ENCODE data around the gene ARG1.
"Not testable (repeated sequence)": the region's sequence is repeated elsewhere in the genome, so short reads cannot be mapped to it uniquely, and the experiment has no call there.

The ARG1 gene

DNA sequence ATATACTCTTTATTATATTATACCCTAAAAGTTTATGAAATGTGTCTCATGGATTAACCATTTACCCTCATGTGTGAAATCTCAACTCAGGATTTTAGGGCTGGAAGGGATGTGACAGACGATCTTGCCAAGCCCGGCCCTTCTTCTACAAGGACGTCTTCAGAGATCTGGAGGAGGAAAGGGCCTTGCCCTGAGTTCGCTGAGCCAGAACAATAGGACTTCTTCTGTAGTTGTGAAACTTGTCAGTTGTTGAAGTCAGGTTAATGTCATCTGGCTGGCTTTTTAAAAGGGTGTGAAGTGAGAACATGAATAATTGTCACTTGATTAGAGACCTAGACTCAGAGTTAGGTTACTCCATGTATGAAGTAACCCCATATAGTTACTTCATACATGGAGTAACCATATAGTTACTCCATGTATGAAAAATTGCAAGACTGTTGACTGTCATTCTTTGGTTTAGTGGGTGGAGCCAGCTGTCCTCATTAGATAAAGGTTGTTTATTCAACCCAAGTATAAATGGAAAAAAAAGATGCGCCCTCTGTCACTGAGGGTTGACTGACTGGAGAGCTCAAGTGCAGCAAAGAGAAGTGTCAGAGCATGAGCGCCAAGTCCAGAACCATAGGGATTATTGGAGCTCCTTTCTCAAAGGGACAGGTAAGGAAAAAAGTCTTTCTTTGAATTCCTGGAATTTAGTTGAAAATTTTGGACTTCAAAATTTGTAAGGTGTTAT is at the start of gene ARG1:
Gene ARG1 (plus strand): TSS at position 541 of the 730 bp plus-strand sequence. CDS start 57 bp downstream, at position 598.
- no peak for TF ChIP-seq LEF1 (IDR thresholded peaks at IDR 0.05; ENCODE audit: borderline replicate concordance)
- TF ChIP-seq FOXA1 (IDR thresholded peaks at IDR 0.05): no peak
- TF ChIP-seq HDGF (IDR thresholded peaks at IDR 0.05; ENCODE audit: borderline replicate concordance): no peak
- no peak for TF ChIP-seq L3MBTL2 (conservative IDR thresholded peaks at IDR 0.05)
- TF ChIP-seq TARDBP (IDR thresholded peaks at IDR 0.05): no peak
- TF ChIP-seq CTBP1 (IDR thresholded peaks at IDR 0.05; ENCODE audit: borderline replicate concordance): no peak
- TF ChIP-seq ZNF384 (IDR thresholded peaks at IDR 0.05): no peak
- no peak for TF ChIP-seq FOXK2 (IDR thresholded peaks at IDR 0.05)
- no peak for TF ChIP-seq ELF4 (IDR thresholded peaks at IDR 0.05)
- no peak for DNase-seq (ENCODE audit: extremely low spot score)
- POLR2A ChIA-PET: no interaction called here
- CTCF ChIA-PET: no interaction called here

DNA sequence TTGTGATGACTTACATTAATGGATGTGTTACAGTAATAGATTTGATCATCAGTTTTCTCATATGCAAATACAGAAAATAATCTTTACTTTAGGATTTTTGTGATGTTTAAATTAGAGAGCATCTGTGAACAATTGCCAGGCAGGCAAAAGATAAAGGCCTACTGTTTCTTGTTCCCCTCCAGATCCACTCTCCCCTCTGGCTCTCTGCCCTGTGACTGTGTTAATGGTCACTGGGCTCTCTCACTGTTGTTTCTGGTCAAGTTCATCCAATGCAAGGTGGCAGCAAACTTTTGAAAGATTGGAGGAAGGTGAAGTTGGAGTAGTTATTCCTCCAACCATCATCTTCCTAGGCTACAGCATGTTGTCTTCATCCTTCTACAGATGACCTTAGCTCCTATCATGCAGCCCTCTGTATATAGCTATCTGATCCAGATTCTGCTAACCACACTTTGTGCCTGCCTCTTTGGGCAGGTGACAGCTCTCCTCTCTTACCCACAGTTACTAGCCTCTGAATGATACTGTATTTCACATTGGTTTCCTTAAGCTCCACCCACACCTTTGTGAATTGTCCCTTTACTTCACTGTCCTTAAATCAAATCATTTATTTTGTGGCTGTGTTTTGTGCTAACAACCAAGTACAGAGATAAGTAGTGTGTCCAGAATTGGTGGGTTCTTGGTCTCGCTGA is 48.9 kb upstream of the ARG1 start:
- ChIA-PET CTCF (interaction anchor here (1.2 kb wide), 1 partner anchor 10 kb away, joined by 3 read pairs; no protein-coding TSS in a partner anchor), POLR2A (no interaction called here)
- TF ChIP-seq FOXA1 (IDR thresholded peaks at IDR 0.05) (no peak), SP1 (IDR thresholded peaks at IDR 0.05) (no peak), HDGF (IDR thresholded peaks at IDR 0.05; ENCODE audit: borderline replicate concordance) (no peak), FOXK2 (IDR thresholded peaks at IDR 0.05) (no peak), ELF4 (IDR thresholded peaks at IDR 0.05) (no peak), LEF1 (IDR thresholded peaks at IDR 0.05; ENCODE audit: borderline replicate concordance) (no peak), TARDBP (IDR thresholded peaks at IDR 0.05) (no peak), ARNT (IDR thresholded peaks at IDR 0.05) (no peak), L3MBTL2 (conservative IDR thresholded peaks at IDR 0.05) (no peak), SUZ12 (IDR thresholded peaks at IDR 0.05) (no peak), NFRKB (IDR thresholded peaks at IDR 0.05) (no peak), FOXM1 (IDR thresholded peaks at IDR 0.05; ENCODE audit: borderline replicate concordance) (no peak)
- DNase-seq (ENCODE audit: extremely low spot score): no peak

DNA sequence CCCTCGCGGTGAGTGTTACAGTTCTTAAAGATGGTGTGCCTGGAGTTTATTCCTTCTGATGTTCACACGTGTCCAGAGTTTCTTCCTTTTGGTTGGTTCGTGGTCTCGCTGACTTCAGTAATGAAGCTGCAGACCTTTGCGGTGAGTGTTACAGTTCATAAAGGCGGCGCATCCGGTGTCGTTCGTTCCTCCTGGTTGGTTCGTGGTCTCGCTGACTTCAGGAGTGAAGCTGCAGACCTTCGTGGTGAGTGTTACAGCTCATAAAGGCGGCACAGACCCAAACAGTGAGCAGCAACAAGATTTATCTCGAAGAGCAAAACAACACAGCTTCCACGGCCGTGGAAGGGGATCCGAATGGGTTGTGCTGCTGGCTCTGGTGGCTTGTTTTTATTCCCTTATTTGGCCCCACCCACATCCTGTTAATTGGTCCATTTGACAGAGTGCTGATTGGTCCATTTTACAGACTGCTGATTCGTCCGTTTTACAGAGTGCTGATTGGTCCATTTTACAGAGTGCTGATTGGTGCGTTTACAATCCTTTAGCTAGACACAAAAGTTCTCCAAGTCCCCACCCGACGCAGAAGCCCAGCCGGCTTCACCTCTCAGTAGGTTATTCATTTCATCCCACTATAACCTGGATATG is 48.2 kb upstream of the ARG1 start:
- CTCF ChIA-PET: no interaction called here
- TF ChIP-seq FOXA1 (IDR thresholded peaks at IDR 0.05) (no peak), FOXK2 (IDR thresholded peaks at IDR 0.05) (no peak), LEF1 (IDR thresholded peaks at IDR 0.05; ENCODE audit: borderline replicate concordance) (no peak), FOXM1 (IDR thresholded peaks at IDR 0.05; ENCODE audit: borderline replicate concordance) (no peak), SP1 (IDR thresholded peaks at IDR 0.05) (no peak), NFRKB (IDR thresholded peaks at IDR 0.05) (no peak), CTBP1 (IDR thresholded peaks at IDR 0.05; ENCODE audit: borderline replicate concordance) (no peak), ARNT (IDR thresholded peaks at IDR 0.05) (no peak), L3MBTL2 (conservative IDR thresholded peaks at IDR 0.05) (no peak), HDGF (IDR thresholded peaks at IDR 0.05; ENCODE audit: borderline replicate concordance) (no peak), TARDBP (IDR thresholded peaks at IDR 0.05) (no peak), SUZ12 (IDR thresholded peaks at IDR 0.05) (no peak), ELF4 (IDR thresholded peaks at IDR 0.05) (no peak)
- TF ChIP-seq, protein P1, sequence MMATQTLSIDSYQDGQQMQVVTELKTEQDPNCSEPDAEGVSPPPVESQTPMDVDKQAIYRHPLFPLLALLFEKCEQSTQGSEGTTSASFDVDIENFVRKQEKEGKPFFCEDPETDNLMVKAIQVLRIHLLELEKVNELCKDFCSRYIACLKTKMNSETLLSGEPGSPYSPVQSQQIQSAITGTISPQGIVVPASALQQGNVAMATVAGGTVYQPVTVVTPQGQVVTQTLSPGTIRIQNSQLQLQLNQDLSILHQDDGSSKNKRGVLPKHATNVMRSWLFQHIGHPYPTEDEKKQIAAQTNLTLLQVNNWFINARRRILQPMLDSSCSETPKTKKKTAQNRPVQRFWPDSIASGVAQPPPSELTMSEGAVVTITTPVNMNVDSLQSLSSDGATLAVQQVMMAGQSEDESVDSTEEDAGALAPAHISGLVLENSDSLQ (IDR thresholded peaks at IDR 0.05): no peak
- no peak for DNase-seq (ENCODE audit: extremely low spot score)
- POLR2A ChIA-PET: no interaction called here

DNA sequence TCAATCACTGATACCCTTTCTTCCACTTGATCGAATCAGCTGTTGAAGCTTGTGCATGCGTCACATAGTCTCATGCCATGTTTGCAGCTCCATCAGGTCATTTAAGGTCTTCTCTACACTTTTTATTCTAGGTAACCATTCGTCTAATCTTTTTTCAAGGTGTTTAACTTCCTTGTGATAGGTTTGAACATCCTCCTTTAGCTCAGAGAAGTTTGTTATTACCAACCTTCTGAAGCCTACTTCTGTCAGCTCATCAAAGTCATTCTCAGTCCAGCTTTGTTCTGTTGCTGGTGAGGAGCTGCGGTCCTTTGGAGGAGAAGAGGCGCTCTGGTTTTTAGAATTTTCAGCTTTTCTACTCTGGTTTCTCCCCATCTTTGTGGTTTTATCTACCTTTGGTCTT is 42.1 kb upstream of the ARG1 start:
- DNase-seq (ENCODE audit: extremely low spot score); CTCF ChIA-PET; POLR2A ChIA-PET: not testable (repeated sequence)

DNA sequence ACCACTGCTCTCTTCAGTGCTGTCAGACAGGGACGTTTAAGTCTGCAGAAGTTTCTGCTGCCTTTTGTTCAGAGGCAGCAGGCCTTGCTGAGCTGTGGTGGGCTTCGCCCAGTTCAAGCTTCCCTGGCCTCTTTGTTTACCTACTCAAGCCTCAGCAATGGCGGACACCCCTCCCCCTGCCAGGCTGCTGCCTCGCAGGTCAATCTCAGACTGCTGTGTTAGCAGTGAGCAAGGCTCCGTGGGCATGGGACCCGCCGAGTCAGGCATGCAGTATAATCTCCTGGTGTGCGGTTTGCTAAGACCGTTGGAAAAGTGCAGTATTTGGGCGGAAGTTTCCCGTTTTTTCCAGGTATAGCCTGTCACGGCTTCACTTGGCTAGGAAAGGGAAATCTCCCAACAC is 41.3 kb upstream of the ARG1 start:
- POLR2A ChIA-PET; DNase-seq (ENCODE audit: extremely low spot score); CTCF ChIA-PET: not testable (repeated sequence)

DNA sequence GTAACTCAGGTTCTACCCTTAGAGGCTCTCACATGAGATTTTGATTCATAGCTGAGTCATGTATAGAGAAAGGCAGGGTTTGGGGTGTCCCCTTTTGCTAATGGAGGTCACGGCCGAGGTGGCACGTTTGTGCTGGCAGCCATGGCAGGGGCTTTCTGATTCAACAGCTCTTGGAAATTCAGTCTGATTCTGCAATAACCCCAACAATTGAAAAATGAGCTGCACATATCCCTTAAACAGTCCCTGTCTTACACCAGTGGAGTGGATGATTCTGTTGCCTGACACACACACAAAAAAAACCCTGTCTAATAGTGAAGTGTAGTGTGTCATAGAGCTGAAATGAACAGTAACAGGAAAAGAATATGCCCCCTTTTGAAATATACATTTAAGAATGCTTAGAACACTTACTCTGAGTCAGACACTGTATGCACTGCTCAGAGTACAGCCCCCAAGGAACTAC is 40.4 kb upstream of the ARG1 start:
- TF ChIP-seq TARDBP (IDR thresholded peaks at IDR 0.05): no peak
- no peak for TF ChIP-seq ARNT (IDR thresholded peaks at IDR 0.05)
- no peak for TF ChIP-seq FOXM1 (IDR thresholded peaks at IDR 0.05; ENCODE audit: borderline replicate concordance)
- TF ChIP-seq, protein P1 (IDR thresholded peaks at IDR 0.05): no peak
- TF ChIP-seq BHLHE40 (IDR thresholded peaks at IDR 0.05; ENCODE audit: borderline replicate concordance): no peak
- TF ChIP-seq SP1 (IDR thresholded peaks at IDR 0.05): no peak
- no peak for TF ChIP-seq L3MBTL2 (conservative IDR thresholded peaks at IDR 0.05)
- no peak for TF ChIP-seq LEF1 (IDR thresholded peaks at IDR 0.05; ENCODE audit: borderline replicate concordance)
- DNase-seq (ENCODE audit: extremely low spot score): no peak
- ChIA-PET POLR2A (no interaction called here), CTCF (interaction anchor here (0.7 to 1.9 kb wide), 4 partner anchors 13 to 1436 kb away, joined by 3 to 13 read pairs (median 6); partner anchors contain the start of gene MED23)

DNA sequence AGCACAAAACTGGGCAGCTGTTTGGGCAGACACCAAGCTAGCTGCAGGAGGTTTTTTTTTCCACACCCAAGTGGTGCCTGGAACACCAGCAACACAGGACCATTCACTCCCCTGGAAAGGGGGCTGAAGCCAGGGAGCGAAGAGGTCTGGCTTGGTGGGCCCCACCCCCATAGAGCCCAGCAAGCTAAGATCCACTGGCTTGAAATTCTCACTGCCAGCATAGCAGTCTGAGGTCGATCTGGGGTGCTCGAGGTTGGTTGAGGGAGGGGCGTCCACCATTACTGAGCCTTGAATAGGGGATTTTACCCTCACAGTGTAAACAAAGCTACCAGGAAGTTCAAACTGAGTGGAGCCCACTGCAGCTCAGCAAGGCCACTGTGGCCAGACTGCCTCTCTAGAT is 34.4 kb upstream of the ARG1 start:
- DNase-seq (ENCODE audit: extremely low spot score); POLR2A ChIA-PET; CTCF ChIA-PET: not testable (repeated sequence)

Measured in HEK293T (cell line).